HepG2 (cell line): ENCODE results near the gene SYN1. TPM values are rescaled to one million over a fixed set of nuclear protein-coding genes. Genes with fewer than 3 reads are reported as not detected.

ENCODE experiments used
- ATAC-seq: fragments of 200-7000 bp; cut with Tn5 transposase; 3 replicates; pipeline ENCODE4 v1.9.1; 2020; ENCODE audit warnings: mild to moderate bottlenecking, moderate library complexity
- BruUV-seq: library from RNA; stranded (reverse); fragments of 400-500 nt; replicated peaks from 2 replicates; lab custom pipeline; 2021; lab: Mats Ljungman, UMichigan
- CTCF ChIA-PET: fragments of 300-600 bp; formaldehyde crosslinking; extraction: SDS; loops from one replicate; lab custom pipeline; 2021; ENCODE audit warnings: low total read pairs, inconsistent platforms, low intra/inter-chr PET ratio; lab: Yijun Ruan, JAX
- POLR2A ChIA-PET: fragments of 350-600 bp; sonication (Branson Sonifier 250); formaldehyde crosslinking; loops from one replicate; lab custom pipeline; 2020; ENCODE audit warnings: antibody characterized with exemption, inconsistent platforms; lab: Yijun Ruan, JAX
- DNase-seq: peaks from one replicate; pipeline ENCODE4 v3.0.0-alpha.2; 2015; ENCODE audit warnings: low spot score
- FAIRE-seq: peaks from 3 replicates; lab custom pipeline; 2011; peaks lifted over from hg19 to GRCh38; lab: Jason Lieb, UNC
- H2AFZ ChIP-seq: one replicate; pipeline ENCODE4 v1.6.1; 2011; ENCODE audit warnings: low read length, inconsistent platforms
- H3K27ac ChIP-seq: fragments of 300-600 bp; 3 replicates; pipeline ENCODE4 v1.8.0; 2011; ENCODE audit warnings: mixed run types, mild to moderate bottlenecking, mixed read lengths, low read length, inconsistent platforms; ENCODE audit not compliant: insufficient read depth; ENCODE audit errors: extremely low read length
- H3K27me3 ChIP-seq, 2 experiments: fragments of 200-600 bp in 1 of 2; 2 replicates in 1 of 2; 3 replicates in 1 of 2; pipeline versions ENCODE4 v1.6.0 to v1.8.0; 2011; ENCODE audit warnings: low read length in 2 of 2, mild to moderate bottlenecking in 2 of 2, moderate library complexity in 2 of 2, inconsistent platforms in 1 of 2; ENCODE audit not compliant: insufficient read depth in 2 of 2, control insufficient read depth in 1 of 2
- H3K36me3 ChIP-seq, 2 experiments: fragments of 200-600 bp in 1 of 2; replicated peaks in 1 of 2; 2 replicates in 1 of 2; 3 replicates in 1 of 2; pipeline versions ENCODE4 v1.5.1 to v1.8.0; 2011; ENCODE audit warnings: low read length in 2 of 2, inconsistent platforms in 1 of 2; ENCODE audit not compliant: insufficient read depth in 2 of 2, control insufficient read depth in 1 of 2
- H3K4me1 ChIP-seq: 2 replicates; pipeline ENCODE4 v1.5.1; 2012; ENCODE audit warnings: low read length, inconsistent platforms; ENCODE audit not compliant: insufficient read depth
- H3K4me2 ChIP-seq: 2 replicates; pipeline ENCODE4 v1.6.0; 2011; ENCODE audit warnings: low read depth, low read length, inconsistent platforms
- H3K4me3 ChIP-seq, 3 experiments: fragments of 200-600 bp in 1 of 3; sonication (generic), shearing (Covaris generic) in 1 of 3; replicated peaks in 1 of 3; 2 replicates each; pipeline ENCODE4 v1.5.1; 2011 to 2016; ENCODE audit warnings: low read length in 3 of 3, inconsistent platforms in 2 of 3, low read depth in 2 of 3, mild to moderate bottlenecking in 2 of 3, control low read depth in 1 of 3, mixed read lengths in 1 of 3; ENCODE audit not compliant: insufficient read depth in 1 of 3
- H3K79me2 ChIP-seq: one replicate; pipeline ENCODE4 v1.6.1; 2011; ENCODE audit warnings: low read length, inconsistent platforms; ENCODE audit not compliant: insufficient read depth
- H3K9ac ChIP-seq: 2 replicates; pipeline ENCODE4 v1.6.0; 2011; ENCODE audit warnings: mild to moderate bottlenecking, low read depth, low read length, inconsistent platforms; ENCODE audit not compliant: insufficient read depth
- H3K9me3 ChIP-seq: 2 replicates; pipeline ENCODE4 v1.5.1; 2012; ENCODE audit warnings: mild to moderate bottlenecking, low read length
- H4K20me1 ChIP-seq: 2 replicates; pipeline ENCODE4 v1.6.0; 2011; ENCODE audit warnings: inconsistent platforms, mild to moderate bottlenecking, low read length, moderate library complexity; ENCODE audit not compliant: insufficient read depth
- AGO2 ChIP-seq: fragments of 200-400 bp; formaldehyde crosslinking; optimal IDR thresholded peaks from 2 replicates; pipeline ENCODE3; 2017; ENCODE audit warnings: mild to moderate bottlenecking, low read depth, low read length, moderate library complexity
- CEBPB ChIP-seq: IDR thresholded peaks from 2 replicates; pipeline ENCODE4 v1.6.1; 2011; ENCODE audit warnings: low read depth, low read length, improper control_type of control experiment, borderline replicate concordance
- DNMT1 ChIP-seq: sonication (generic); formaldehyde crosslinking; IDR thresholded peaks from 2 replicates; pipeline ENCODE4 v1.5.1; 2020; ENCODE audit warnings: mild to moderate bottlenecking, missing genetic modification reagents
- KDM2A ChIP-seq: sonication (generic); formaldehyde crosslinking; IDR thresholded peaks from 2 replicates; pipeline ENCODE4 v1.4.0; 2020; ENCODE audit warnings: low read depth, missing genetic modification reagents, borderline replicate concordance
- MIXL1 ChIP-seq: IDR thresholded peaks from 2 replicates; pipeline ENCODE4 v1.6.1; 2016
- NR1H2 ChIP-seq: sonication (generic); formaldehyde crosslinking; IDR thresholded peaks from 2 replicates; pipeline ENCODE4 v1.8.1; 2022; ENCODE audit warnings: low read depth, missing genetic modification reagents, borderline replicate concordance
- PHF8 ChIP-seq: sonication (generic); formaldehyde crosslinking; IDR thresholded peaks from 2 replicates; pipeline ENCODE4 v1.5.0; 2020; ENCODE audit warnings: missing genetic modification reagents
- RBAK ChIP-seq: sonication (generic); formaldehyde crosslinking; IDR thresholded peaks from 2 replicates; pipeline ENCODE4 v1.5.1; 2020; ENCODE audit warnings: mild to moderate bottlenecking, missing genetic modification reagents
- SRF ChIP-seq: IDR thresholded peaks from 2 replicates; pipeline ENCODE4 v1.6.1; 2011; ENCODE audit warnings: mild to moderate bottlenecking, low read depth, low read length, moderate library complexity
- SRSF4 ChIP-seq: fragments of 200-400 bp; formaldehyde crosslinking; IDR thresholded peaks from one replicate; pipeline ENCODE4 v1.6.1; 2018; ENCODE audit warnings: mild to moderate bottlenecking, low read depth, low read length, moderate library complexity; ENCODE audit not compliant: poor library complexity, severe bottlenecking
- TCF7 ChIP-seq: sonication (generic); IDR thresholded peaks from 2 replicates; pipeline ENCODE4 v1.6.1; 2016; ENCODE audit warnings: antibody characterized with exemption, low read depth
- ZNF143 ChIP-seq: sonication (generic); formaldehyde crosslinking; IDR thresholded peaks from 2 replicates; pipeline ENCODE4 v1.4.0; 2020; ENCODE audit warnings: missing genetic modification reagents
- ZNF24 ChIP-seq: fragments of 450-650 bp; IDR thresholded peaks from 2 replicates; pipeline ENCODE4 v1.6.1; 2017; ENCODE audit warnings: antibody characterized with exemption, mild to moderate bottlenecking
- ZNF253 ChIP-seq: sonication (generic); formaldehyde crosslinking; IDR thresholded peaks from 2 replicates; pipeline ENCODE4 v1.8.0; 2022; ENCODE audit warnings: mild to moderate bottlenecking, missing genetic modification reagents, borderline replicate concordance
- ZNF34 ChIP-seq: sonication (generic); formaldehyde crosslinking; IDR thresholded peaks from 2 replicates; pipeline ENCODE4 v1.4.0; 2020; ENCODE audit warnings: mild to moderate bottlenecking, missing genetic modification reagents, borderline replicate concordance
- ZNF552 ChIP-seq: sonication (generic); formaldehyde crosslinking; IDR thresholded peaks from 2 replicates; pipeline ENCODE4 v1.9.0; 2022; ENCODE audit warnings: missing genetic modification reagents, mild to moderate bottlenecking, borderline replicate concordance
- WGBS: methylation state at CpG from one replicate; pipeline ENCODE4 v1.1.6; 2017; ENCODE audit warnings: low lambda C conversion rate; 5-methylcytosine and 5-hydroxymethylcytosine counted together
- in situ Hi-C: cut with HindIII; loops from 2 replicates; pipeline ENCODE4 v1.10.0; 2017; ENCODE audit warnings: low pct_unique_long_range_greater_than_20kb; ENCODE audit not compliant: extremely low pct_ligation_motif_present
- intact Hi-C: fragments of 100-400 bp; cut with micrococcal nuclease; formaldehyde crosslinking; loops from one replicate; pipeline ENCODE4 v1.10.0; 2022; ENCODE audit not compliant: unreplicated experiment
- polyA plus RNA-seq, 8 experiments: library from polyadenylated mRNA; depleted of rRNA in 3 of 8; stranded (reverse) in 7 of 8; unstranded in 1 of 8; fragments of >200 nt; fragmentation: Illumina TruSeq in 4 of 8; extraction: Trizol in 4 of 8; gene quantifications; 2 replicates each; pipeline versions ENCODE4 v1.2.1 to v1.2.3, GENCODE V29; 2011 to 2016; ENCODE audit warnings: low read depth in 4 of 8, missing spikeins in 1 of 8, mixed read lengths in 1 of 8; ENCODE audit not compliant: insufficient read depth in 1 of 8
- total RNA-seq, 5 experiments: library from RNA; depleted of rRNA; stranded (reverse); fragments of >200 nt; fragmentation: Illumina TruSeq; extraction: Trizol; gene quantifications; 2 replicates each; pipeline ENCODE4 v1.2.3, GENCODE V29; 2016; ENCODE audit warnings: low read depth in 1 of 5
- TF ChIP-seq, protein P1 (sequence below): sonication (generic); formaldehyde crosslinking; IDR thresholded peaks from 2 replicates; pipeline ENCODE4 v1.5.1; 2020; ENCODE audit warnings: mild to moderate bottlenecking, missing genetic modification reagents

Gene SYN1
- total and polyA plus RNA-seq, 2 of the 13 experiments (the other 11 are each of a cell fraction or from before 2014, with no cell fraction given): not detected

DNA sequence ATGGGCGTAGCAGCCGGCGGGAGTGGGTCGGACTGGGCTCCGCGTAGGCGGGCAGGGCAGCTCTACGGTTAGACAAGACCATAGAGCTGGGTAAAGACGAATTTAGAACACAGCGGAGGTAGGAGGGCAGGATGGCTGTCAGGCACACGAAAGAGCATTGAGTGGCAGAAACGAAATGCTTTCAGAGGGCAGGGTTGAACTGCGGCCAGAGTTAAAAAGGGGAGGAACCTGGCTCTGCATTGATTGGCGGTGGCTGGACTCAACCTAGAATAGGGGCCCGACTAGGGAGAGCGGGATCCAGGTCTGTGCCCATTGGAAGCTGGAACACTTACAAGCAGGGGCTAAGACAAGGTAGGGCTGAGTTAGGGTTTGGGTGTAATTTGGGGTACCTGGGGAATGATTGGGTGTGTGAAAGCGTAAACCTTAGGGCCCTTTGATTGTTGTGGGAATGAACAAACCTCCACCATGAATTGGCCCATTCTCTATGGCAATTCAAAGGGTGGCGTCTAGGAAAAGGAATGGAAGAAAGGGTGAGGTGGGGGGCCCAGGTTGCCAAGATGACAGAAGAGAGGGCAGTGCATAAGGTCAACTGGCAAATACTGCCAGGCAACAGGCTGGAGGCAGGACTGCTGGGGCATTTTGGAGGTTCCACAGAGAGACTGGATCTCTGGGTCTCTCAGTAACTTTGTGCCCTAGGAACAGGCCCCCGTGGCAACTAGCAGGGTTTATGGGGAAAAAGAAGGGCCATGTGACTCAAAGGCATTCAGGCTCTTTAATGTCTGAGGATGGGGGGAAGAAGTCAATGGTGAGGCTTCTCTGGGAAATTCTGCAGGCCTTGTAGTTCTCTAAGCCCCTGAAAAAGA, 31.6 kb upstream of the SYN1 start (continued):
- TF ChIP-seq MIXL1 (CRISPR knock-in tag) (no peak), ZNF34 (CRISPR knock-in tag) (no peak), CEBPB (no peak)

- Histone ChIP-seq H3K27ac (peak within 1 kb of the TSS; percentile 57), H3K79me2 (peaks cover 2% of the 10 kb centered on the region), H3K4me3 (peak within 1 kb of the TSS; percentile 26 to 66 (median 57); a peak in 5 of 6 replicates), H3K9me3 (no peaks in the 10 kb centered on the region), H3K9ac (peak within 1 kb of the TSS; percentile 67), H3K4me2 (peak within 1 kb of the TSS; percentile 58), H4K20me1 (no peaks in the 10 kb centered on the region), H3K4me1 (no peaks in the 10 kb centered on the region), H3K27me3 (no peaks in the 10 kb centered on the region), H2AFZ (no peak within 1 kb of the TSS), H3K36me3 (peaks cover under 1 to 5% of the 10 kb centered on the region in 2 experiments; a peak in 4 of 5 replicates)
- CTCF ChIA-PET: no interaction called here
- DNase-seq (peak; percentile 42), ATAC-seq (peak; percentile 95), FAIRE-seq (no peak)
- 90% methylated on average over 9 of the region's 65 CpGs for WGBS
- intact Hi-C loops: no loop called here
- in situ Hi-C loops: no loop called here
- BruUV-seq: no TSS peak
- POLR2A ChIA-PET: no interaction called here
- no peak for TF ChIP-seq ZNF24
- TF ChIP-seq DNMT1: no peak
- TF ChIP-seq ZNF552 (CRISPR knock-in tag): no peak
- no peak for TF ChIP-seq SRSF4
- TF ChIP-seq PHF8: peak; percentile 37; the same call in 1 of the 2 replicates
- no peak for TF ChIP-seq TCF7
- peak; percentile 93 for TF ChIP-seq AGO2
- no peak for TF ChIP-seq ZNF253 (CRISPR knock-in tag)
- TF ChIP-seq, protein P1, sequence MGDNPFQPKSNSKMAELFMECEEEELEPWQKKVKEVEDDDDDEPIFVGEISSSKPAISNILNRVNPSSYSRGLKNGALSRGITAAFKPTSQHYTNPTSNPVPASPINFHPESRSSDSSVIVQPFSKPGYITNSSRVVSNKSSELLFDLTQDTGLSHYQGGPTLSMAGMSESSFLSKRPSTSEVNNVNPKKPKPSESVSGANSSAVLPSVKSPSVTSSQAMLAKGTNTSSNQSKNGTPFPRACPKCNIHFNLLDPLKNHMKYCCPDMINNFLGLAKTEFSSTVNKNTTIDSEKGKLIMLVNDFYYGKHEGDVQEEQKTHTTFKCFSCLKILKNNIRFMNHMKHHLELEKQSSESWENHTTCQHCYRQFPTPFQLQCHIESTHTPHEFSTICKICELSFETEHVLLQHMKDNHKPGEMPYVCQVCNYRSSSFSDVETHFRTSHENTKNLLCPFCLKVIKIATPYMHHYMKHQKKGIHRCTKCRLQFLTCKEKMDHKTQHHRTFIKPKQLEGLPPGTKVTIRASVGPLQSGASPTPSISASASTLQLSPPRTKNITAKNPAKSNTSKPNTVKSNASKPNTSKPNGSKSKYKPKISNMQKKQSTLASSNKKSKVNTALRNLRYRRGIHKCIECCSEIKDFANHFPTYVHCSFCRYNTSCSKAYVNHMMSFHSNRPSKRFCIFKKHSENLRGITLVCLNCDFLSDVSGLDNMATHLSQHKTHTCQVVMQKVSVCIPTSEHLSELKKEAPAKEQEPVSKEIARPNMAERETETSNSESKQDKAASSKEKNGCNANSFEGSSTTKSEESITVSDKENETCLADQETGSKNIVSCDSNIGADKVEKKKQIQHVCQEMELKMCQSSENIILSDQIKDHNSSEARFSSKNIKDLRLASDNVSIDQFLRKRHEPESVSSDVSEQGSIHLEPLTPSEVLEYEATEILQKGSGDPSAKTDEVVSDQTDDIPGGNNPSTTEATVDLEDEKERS (CRISPR knock-in tag): no peak
- TF ChIP-seq KDM2A (CRISPR knock-in tag): peak; percentile 75; the same call in 1 of the 2 replicates
- TF ChIP-seq NR1H2 (CRISPR knock-in tag): no peak
- no peak for TF ChIP-seq ZNF143 (CRISPR knock-in tag)
- no peak for TF ChIP-seq RBAK (CRISPR knock-in tag)
- no peak for TF ChIP-seq SRF
Measured at GRCh38 chrX:47650164-47651042, 30.7 kb upstream of the SYN1 start, which contains the start of gene ELK1. Gene ELK1, minus strand, starts transcription at chrX:47650563. Its CDS starts 9,122 bp downstream, at chrX:47641441.
